Neural cell (in vitro differentiated cells): ENCODE data around the gene TOMM7. TPM values are rescaled to one million over a fixed set of nuclear protein-coding genes. Genes with fewer than 3 reads are reported as not detected.

Source experiments
- H2AFZ ChIP-seq: fragments of 200-600, 300-800 bp; sonication (generic), shearing (Covaris generic); 2 replicates; pipeline ENCODE4 v1.6.0; 2014; ENCODE audit warnings: low read depth, mild to moderate bottlenecking, antibody characterized with exemption, low read length, moderate library complexity
- H3F3A ChIP-seq: fragments of 200-600 bp; shearing (Covaris generic); 2 replicates; pipeline ENCODE4 v1.6.1; 2016; ENCODE audit warnings: mild to moderate bottlenecking, moderate library complexity, mixed read lengths, antibody characterized with exemption, low read length; ENCODE audit not compliant: insufficient read depth, poor library complexity, severe bottlenecking
- H3K27ac ChIP-seq: fragments of 200-600, 300-800 bp; sonication (generic), shearing (Covaris generic); 2 replicates; pipeline ENCODE4 v1.5.1; 2014; ENCODE audit warnings: mild to moderate bottlenecking, low read length, moderate library complexity
- H3K27me3 ChIP-seq: fragments of 300-800, 200-600 bp; sonication (generic), shearing (Covaris generic); 2 replicates; pipeline ENCODE4 v1.6.0; 2014; ENCODE audit warnings: mild to moderate bottlenecking, low read depth, low read length, moderate library complexity; ENCODE audit not compliant: insufficient read depth
- H3K36me3 ChIP-seq: fragments of 300-800, 200-600 bp; sonication (generic), shearing (Covaris generic); 2 replicates; pipeline ENCODE4 v1.5.1; 2014; ENCODE audit warnings: mild to moderate bottlenecking, antibody characterized with exemption, low read length, moderate library complexity; ENCODE audit not compliant: insufficient read depth
- H3K4me2 ChIP-seq: fragments of 300-800, 200-600 bp; sonication (generic), shearing (Covaris generic); 2 replicates; pipeline ENCODE4 v1.6.0; 2014; ENCODE audit warnings: mild to moderate bottlenecking, low read length
- H3K4me3 ChIP-seq: fragments of 300-800, 200-600 bp; sonication (generic), shearing (Covaris generic); 2 replicates; pipeline ENCODE4 v1.5.1; 2014; ENCODE audit warnings: mild to moderate bottlenecking, low read length, moderate library complexity
- H3K79me2 ChIP-seq: fragments of 200-600 bp; shearing (Covaris generic); replicated peaks from 2 replicates; pipeline ENCODE4 v1.6.0; 2014; ENCODE audit warnings: mild to moderate bottlenecking, low read length, moderate library complexity; ENCODE audit not compliant: insufficient read depth
- H3K9ac ChIP-seq: fragments of 300-800, 200-600 bp; sonication (generic), shearing (Covaris generic); 2 replicates; pipeline ENCODE4 v1.6.1; 2016; ENCODE audit warnings: mild to moderate bottlenecking, low read length, mixed read lengths
- H3K9me2 ChIP-seq: fragments of 200-600 bp; shearing (Covaris generic); 2 replicates; pipeline ENCODE4 v1.6.1; 2016; ENCODE audit warnings: mild to moderate bottlenecking, low read length, mixed read lengths; ENCODE audit not compliant: insufficient read depth
- H3K9me3 ChIP-seq: fragments of 200-600, 300-800 bp; sonication (generic), shearing (Covaris generic); 2 replicates; pipeline ENCODE4 v1.6.1; 2016; ENCODE audit warnings: mild to moderate bottlenecking, mixed run types, low read length, moderate library complexity, mixed read lengths
- H4K20me1 ChIP-seq: fragments of 200-600 bp; shearing (Covaris generic); 2 replicates; pipeline ENCODE4 v1.6.1; 2016; ENCODE audit warnings: mild to moderate bottlenecking, mixed run types; ENCODE audit not compliant: insufficient read depth
- CTCF ChIP-seq: fragments of 450-650 bp; IDR thresholded peaks from 2 replicates; pipeline ENCODE4 v1.5.1; 2014; ENCODE audit warnings: antibody characterized with exemption, mild to moderate bottlenecking, moderate library complexity; ENCODE audit not compliant: poor library complexity, severe bottlenecking
- EP300 ChIP-seq: fragments of 450-650 bp; conservative IDR thresholded peaks from 2 replicates; pipeline ENCODE4 v1.6.1; 2014; ENCODE audit warnings: antibody characterized with exemption, mild to moderate bottlenecking, moderate library complexity; ENCODE audit not compliant: poor library complexity, severe bottlenecking
- EZH2 ChIP-seq: fragments of 200-600, 300-800 bp; shearing (Covaris generic), sonication (generic); IDR thresholded peaks from 2 replicates; pipeline ENCODE4 v1.6.1; 2014; ENCODE audit warnings: antibody characterized with exemption, low read length, borderline replicate concordance, mild to moderate bottlenecking; ENCODE audit not compliant: insufficient read depth, poor library complexity, severe bottlenecking
- MXI1 ChIP-seq: fragments of 450-650 bp; conservative IDR thresholded peaks from 2 replicates; pipeline ENCODE4 v1.6.1; 2014; ENCODE audit warnings: antibody characterized with exemption, mild to moderate bottlenecking; ENCODE audit not compliant: poor library complexity, severe bottlenecking
- POLR2AphosphoS5 ChIP-seq: IDR thresholded peaks from 2 replicates; pipeline ENCODE4 v1.6.1; 2012
- RAD21 ChIP-seq: fragments of 450-650 bp; conservative IDR thresholded peaks from 2 replicates; pipeline ENCODE4 v1.6.1; 2014; ENCODE audit warnings: antibody characterized with exemption, mild to moderate bottlenecking, moderate library complexity
- REST ChIP-seq: IDR thresholded peaks from 2 replicates; pipeline ENCODE4 v1.6.1; 2012; ENCODE audit warnings: borderline replicate concordance
- SMC3 ChIP-seq: fragments of 450-650 bp; conservative IDR thresholded peaks from 2 replicates; pipeline ENCODE4 v1.6.1; 2014; ENCODE audit warnings: antibody characterized with exemption, mild to moderate bottlenecking, moderate library complexity; ENCODE audit not compliant: poor library complexity
- TAF1 ChIP-seq: IDR thresholded peaks from 2 replicates; pipeline ENCODE4 v1.6.1; 2012; ENCODE audit warnings: low read depth
- polyA plus RNA-seq: library from polyadenylated mRNA; depleted of rRNA; stranded (reverse); fragments of >200 nt; gene quantifications from 2 replicates; pipeline ENCODE4 v1.2.3, GENCODE V29; 2014

Gene TOMM7
- polyA plus RNA-seq, 1 donor from 2014 or later = 241 TPM

- H3K79me2 ChIP-seq = no peaks in the 10 kb centered on the region
- no peaks in the 10 kb centered on the region for H3F3A ChIP-seq
- H3K4me3 ChIP-seq = no peak overlapping the region
- no peaks in the 10 kb centered on the region for H3K9me3 ChIP-seq
- no peak for TF ChIP-seq POLR2AphosphoS5
- TF ChIP-seq EP300 = no peak
- no peak for TF ChIP-seq REST
- TF ChIP-seq SMC3 = no peak
- TF ChIP-seq MXI1 = no peak
- TF ChIP-seq RAD21 = no peak
- no peak for TF ChIP-seq CTCF
- TF ChIP-seq TAF1 = no peak
- TF ChIP-seq EZH2 = no peak
- H3K4me2 ChIP-seq = no peak overlapping the region
- no peaks in the 10 kb centered on the region for H3K9me2 ChIP-seq
- no peak overlapping the region for H3K27ac ChIP-seq
- no peak overlapping the region for H3K9ac ChIP-seq
- H3K27me3 ChIP-seq = peaks cover 9% of the 10 kb centered on the region
- no peaks in the 10 kb centered on the region for H4K20me1 ChIP-seq
- H2AFZ ChIP-seq = no peak overlapping the region
- H3K36me3 ChIP-seq = no peaks in the 10 kb centered on the region
These were observed 37.1 kb upstream of the TOMM7 start for GRCh38 chr7:22859641-22860290.

- Histone ChIP-seq H3K9me3 (no peaks in the 10 kb centered on the region), H3K9me2 (no peaks in the 10 kb centered on the region), H3K4me3 (no peak overlapping the region), H4K20me1 (no peaks in the 10 kb centered on the region), H3K4me2 (no peak overlapping the region), H3K27ac (no peak overlapping the region), H2AFZ (no peak overlapping the region), H3F3A (no peaks in the 10 kb centered on the region), H3K9ac (no peak overlapping the region), H3K79me2 (no peaks in the 10 kb centered on the region), H3K27me3 (peaks cover 17% of the 10 kb centered on the region), H3K36me3 (no peaks in the 10 kb centered on the region)
- TF ChIP-seq CTCF = no peak
- no peak for TF ChIP-seq EP300
- no peak for TF ChIP-seq MXI1
- TF ChIP-seq SMC3 = no peak
- no peak for TF ChIP-seq POLR2AphosphoS5
- TF ChIP-seq EZH2 = no peak
- TF ChIP-seq RAD21 = no peak
- no peak for TF ChIP-seq REST
- TF ChIP-seq TAF1 = no peak
These were observed 36.3 kb upstream of the TOMM7 start for GRCh38 chr7:22858640-22859561.
